H54 (cell line): ENCODE results near the gene SLC34A3.

Experiments
- DNase-seq: peaks from one replicate; pipeline ENCODE4 v3.0.0; 2011; ENCODE audit warnings: low spot score, mixed read lengths; ENCODE audit not compliant: insufficient read length
- FAIRE-seq: peaks from 3 replicates; lab custom pipeline; 2011; peaks lifted over from hg19 to GRCh38; lab: Jason Lieb, UNC
- POLR2A ChIP-seq: IDR thresholded peaks from 2 replicates; pipeline ENCODE4 v1.6.1; 2011; ENCODE audit warnings: low read depth, mild to moderate bottlenecking, low read length

SLC34A3 gene

GRCh38 chr9:137267933-137268355 is 37.2 kb downstream of the SLC34A3 start:
- no peak for TF ChIP-seq POLR2A
- FAIRE-seq = no peak
- DNase-seq = no peak

GRCh38 chr9:137268538-137269201 is 38.0 kb downstream of the SLC34A3 start:
- FAIRE-seq (no peak), DNase-seq (no peak)
- TF ChIP-seq POLR2A = no peak

GRCh38 chr9:137269231-137269772 is 38.6 kb downstream of the SLC34A3 start:
- FAIRE-seq = no peak
- no peak for TF ChIP-seq POLR2A
- no peak for DNase-seq

GRCh38 chr9:137270929-137271695 is 40.4 kb downstream of the SLC34A3 start:
- no peak for DNase-seq
- no peak for FAIRE-seq
- no peak for TF ChIP-seq POLR2A

GRCh38 chr9:137271696-137272076 is 41.0 kb downstream of the SLC34A3 start:
- DNase-seq (no peak), FAIRE-seq (no peak)
- no peak for TF ChIP-seq POLR2A

GRCh38 chr9:137272241-137273094 is 41.8 kb downstream of the SLC34A3 start:
- no peak for DNase-seq
- no peak for TF ChIP-seq POLR2A
- no peak for FAIRE-seq

GRCh38 chr9:137273095-137273490 is 42.4 kb downstream of the SLC34A3 start:
- DNase-seq = no peak
- FAIRE-seq = no peak
- no peak for TF ChIP-seq POLR2A

GRCh38 chr9:137273611-137274320 is 43.1 kb downstream of the SLC34A3 start:
- no peak for TF ChIP-seq POLR2A
- FAIRE-seq = no peak
- DNase-seq = no peak

- DNase-seq (no peak), FAIRE-seq (no peak)
- TF ChIP-seq POLR2A = no peak
These were observed 44.5 kb downstream of the SLC34A3 start for GRCh38 chr9:137275203-137275587.

- DNase-seq = no peak
- FAIRE-seq = no peak
- TF ChIP-seq POLR2A = no peak
These were observed 45.1 kb downstream of the SLC34A3 start for GRCh38 chr9:137275588-137276472.

- no peak for FAIRE-seq
- no peak for DNase-seq
- TF ChIP-seq POLR2A = no peak
These were observed 46.0 kb downstream of the SLC34A3 start for GRCh38 chr9:137276473-137277328.
